ENCODE measurements around the gene GOLGA6L10.

DNA sequence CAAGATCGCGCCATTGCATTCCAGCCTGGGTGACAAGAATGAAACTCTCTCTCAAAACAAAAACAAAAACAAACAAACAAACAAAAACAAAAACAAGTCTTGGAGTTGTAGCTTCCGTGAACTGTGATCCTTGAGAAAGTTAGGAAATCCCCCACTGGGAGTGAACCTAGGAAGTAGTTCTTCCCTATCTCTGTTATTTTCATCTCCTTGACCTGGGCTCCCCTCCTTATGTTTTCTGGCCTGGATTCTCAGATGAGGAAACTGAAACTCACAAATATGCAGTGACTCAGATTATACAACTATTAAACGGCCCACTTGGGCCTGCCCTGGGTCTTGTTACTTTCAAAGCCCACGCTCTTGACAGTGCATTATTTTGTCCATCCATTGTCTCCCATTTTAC, 57.0 kb downstream of the GOLGA6L10 start:
- TF ChIP-seq POLR2A (IDR thresholded peaks at IDR 0.05; ENCODE audit: low read depth, low read length) (no peak), POLR2AphosphoS5 (IDR thresholded peaks at IDR 0.05; ENCODE audit: low read depth, low read length) (no peak), TAF1 (IDR thresholded peaks at IDR 0.05; ENCODE audit: borderline replicate concordance, low read depth, low read length) (no peak)
